Tibial nerve (tissue), 4 donors: ENCODE measurements around the gene AEN.

ENCODE experiments used
- CTCF ChIP-seq, 5 experiments: fragments of 200-600 bp in 3 of 5; fragments of 450-650 bp in 2 of 5; sonication (generic) in 3 of 5; IDR thresholded peaks; one replicate each; pipeline ENCODE4 v1.5.1; 2016 to 2019; ENCODE audit warnings: antibody characterized with exemption in 5 of 5, mild to moderate bottlenecking in 3 of 5, moderate library complexity in 2 of 5
- EP300 ChIP-seq, 2 donors: sonication (generic); formaldehyde crosslinking; IDR thresholded peaks; one replicate each; pipeline ENCODE4 v1.6.1; 2017; ENCODE audit warnings: antibody characterized with exemption in 2 of 2, mild to moderate bottlenecking in 1 of 2
- POLR2A ChIP-seq, 2 donors: fragments of 450-650 bp; IDR thresholded peaks; one replicate each; pipeline ENCODE4 v1.6.1; 2017; ENCODE audit warnings: antibody characterized with exemption in 2 of 2, mild to moderate bottlenecking in 2 of 2, moderate library complexity in 2 of 2

GRCh38 chr15:88649753-88650551 lies 28.8 kb downstream of the AEN start:
- TF ChIP-seq EP300 (IDR thresholded peaks at IDR 0.05) (no peak), CTCF (IDR thresholded peaks at IDR 0.05) (no peak), POLR2A (IDR thresholded peaks at IDR 0.05) (no peak)
